Gastrocnemius medialis (tissue), 4 donors: ENCODE data around the gene PCSK4.

ENCODE experiments used
- CTCF ChIP-seq, 5 experiments: fragments of 450-650 bp in 3 of 5; fragments of 200-600 bp in 2 of 5; sonication (generic) in 2 of 5; IDR thresholded peaks in 4 of 5; conservative IDR thresholded peaks in 1 of 5; 1 replicate in 4 of 5; 2 replicates in 1 of 5; pipeline ENCODE4 v1.5.1; 2016 to 2019; ENCODE audit warnings: antibody characterized with exemption in 5 of 5, mild to moderate bottlenecking in 3 of 5, moderate library complexity in 3 of 5
- POLR2A ChIP-seq, 2 donors: fragments of 450-650 bp; IDR thresholded peaks; one replicate each; pipeline ENCODE4 v1.6.1; 2017; ENCODE audit warnings: antibody characterized with exemption in 2 of 2, mild to moderate bottlenecking in 2 of 2, moderate library complexity in 2 of 2

GRCh38 chr19:1474765-1475351 lies 15.3 kb downstream of the PCSK4 start:
- TF ChIP-seq CTCF (IDR thresholded peaks at IDR 0.05 in 4 of 5, conservative IDR thresholded peaks at IDR 0.05 in 1 of 5), result no peak
- TF ChIP-seq POLR2A (IDR thresholded peaks at IDR 0.05), result no peak
